Loucy (cell line): ENCODE data around the gene TOX3.

Source experiments
- CTCF ChIP-seq: fragments of 200-600 bp; sonication (generic); conservative IDR thresholded peaks from 2 replicates; pipeline ENCODE4 v1.5.1; 2014; ENCODE audit warnings: mild to moderate bottlenecking, antibody characterized with exemption, low read length
- EZH2phosphoT487 ChIP-seq: fragments of 200-600 bp; IDR thresholded peaks from 2 replicates; pipeline ENCODE4 v1.6.1; 2018; ENCODE audit warnings: antibody characterized with exemption, mild to moderate bottlenecking, moderate library complexity, borderline replicate concordance

GRCh38 chr16:52584354-52585320 lies 37.7 kb upstream of the TOX3 start:
- no peak for TF ChIP-seq CTCF
- TF ChIP-seq EZH2phosphoT487 = no peak
